Measurements from ENCODE around the gene ZNF569. TPM values are rescaled to one million over a fixed set of nuclear protein-coding genes. Genes with fewer than 3 reads are reported as not detected.

Gene ZNF569
- total and polyA plus RNA-seq, 2 of the 13 experiments (the other 11 are each of a cell fraction or from before 2014, with no cell fraction given): 1.4 to 5.7 TPM

- TF ChIP-seq NFKB2 (CRISPR knock-in tag; IDR thresholded peaks at IDR 0.05; ENCODE audit: borderline replicate concordance) (peak; percentile 67; the same call in 1 of the 2 replicates), FOXO4 (CRISPR knock-in tag; conservative IDR thresholded peaks at IDR 0.05) (no peak), NPAS2 (CRISPR knock-in tag; IDR thresholded peaks at IDR 0.05; ENCODE audit: borderline replicate concordance) (no peak), FIP1L1 (IDR thresholded peaks at IDR 0.05; ENCODE audit: borderline replicate concordance, insufficient read depth, low read depth, low read length) (no peak), LCORL (IDR thresholded peaks at IDR 0.05) (no peak), LCORL (CRISPR knock-in tag; IDR thresholded peaks at IDR 0.05) (peak; percentile 67; the same call in 1 of the 2 replicates), THYN1 (CRISPR knock-in tag; IDR thresholded peaks at IDR 0.05; ENCODE audit: borderline replicate concordance, low read depth) (no peak), AFF4 (CRISPR knock-in tag; IDR thresholded peaks at IDR 0.05) (no peak), TEAD2 (CRISPR knock-in tag; IDR thresholded peaks at IDR 0.05) (no peak), HHEX (CRISPR knock-in tag; IDR thresholded peaks at IDR 0.05) (no peak), KDM6A (CRISPR knock-in tag; IDR thresholded peaks at IDR 0.05; ENCODE audit: low read depth) (no peak), CBX5 (CRISPR knock-in tag; IDR thresholded peaks at IDR 0.05; ENCODE audit: borderline replicate concordance) (peak; percentile 82; the same call in 1 of the 2 replicates), PHF8 (CRISPR knock-in tag; IDR thresholded peaks at IDR 0.05) (peak; percentile 75), ZNF510 (CRISPR knock-in tag; IDR thresholded peaks at IDR 0.05; ENCODE audit: low read depth) (no peak), ZNF274 (CRISPR knock-in tag; IDR thresholded peaks at IDR 0.05) (peak; percentile 70; the same call in 1 of the 2 replicates), SIX1 (CRISPR knock-in tag; IDR thresholded peaks at IDR 0.05; ENCODE audit: borderline replicate concordance) (no peak), DZIP1 (CRISPR knock-in tag; IDR thresholded peaks at IDR 0.05) (0 out of 2 replicates have a peak, but pooled peaks have one; percentile 56), PAWR (CRISPR knock-in tag; IDR thresholded peaks at IDR 0.05; ENCODE audit: borderline replicate concordance) (0 out of 2 replicates have a peak, but pooled peaks have one; percentile 45), ATF7-NPFF (CRISPR knock-in tag; IDR thresholded peaks at IDR 0.05; ENCODE audit: low read depth) (0 out of 2 replicates have a peak, but pooled peaks have one; percentile 54), POGZ (CRISPR knock-in tag; IDR thresholded peaks at IDR 0.05) (peak; percentile 86), ZNF776 (CRISPR knock-in tag; IDR thresholded peaks at IDR 0.05) (no peak), ZNF12 (CRISPR knock-in tag; IDR thresholded peaks at IDR 0.05) (no peak)
Observed at GRCh38 chr19:37370880-37371661, 96.2 kb downstream of the ZNF569 start, which contains the start of gene ZNF527 (continued).

Data from HepG2 (cell line).